Mesothelial cell of epicardium (in vitro differentiated cells): ENCODE results near the gene PTPRZ1. TPM values are rescaled to one million over a fixed set of nuclear protein-coding genes. Genes with fewer than 3 reads are reported as not detected.

Experiments
- DNase-seq, 2 experiments: peaks; one replicate each; pipeline ENCODE4 v3.0.0; 2021; ENCODE audit warnings: low spot score in 2 of 2; ENCODE audit not compliant: unreplicated experiment in 2 of 2
- H3K27ac Mint-ChIP-seq: 2 replicates; pipeline ENCODE4 v1.8.0; 2021; ENCODE audit warnings: mixed read lengths
- H3K27me3 Mint-ChIP-seq: 2 replicates; pipeline ENCODE4 v1.8.0; 2021; ENCODE audit warnings: low read depth, mixed read lengths
- H3K36me3 Mint-ChIP-seq: 2 replicates; pipeline ENCODE4 v1.8.0; 2021; ENCODE audit warnings: mixed read lengths
- H3K4me1 Mint-ChIP-seq: 2 replicates; pipeline ENCODE4 v1.8.0; 2021; ENCODE audit warnings: mixed read lengths
- H3K4me3 Mint-ChIP-seq: 2 replicates; pipeline ENCODE4 v1.8.0; 2021; ENCODE audit warnings: mild to moderate bottlenecking, moderate library complexity, mixed read lengths
- H3K9me3 Mint-ChIP-seq: 2 replicates; pipeline ENCODE4 v1.8.0; 2021; ENCODE audit warnings: mixed read lengths
- CTCF ChIP-seq: fragments of 200-600 bp; sonication (generic); IDR thresholded peaks from one replicate; pipeline ENCODE4 v1.5.0; 2021; ENCODE audit warnings: antibody characterized with exemption; ENCODE audit not compliant: unreplicated experiment
- total RNA-seq: library from RNA; stranded (reverse); gene quantifications from 3 replicates; pipeline ENCODE4 v1.2.1, GENCODE V29; 2021

Gene PTPRZ1
- total RNA-seq, 1 donor from 2014 or later: 3.4 TPM

GRCh38 chr7:121837462-121837861 is 35.5 kb upstream of the PTPRZ1 start:
- TF ChIP-seq CTCF: no peak
- H3K4me3 Mint-ChIP-seq: no peak overlapping the region
- peaks cover 2% of the 10 kb centered on the region for H3K27me3 Mint-ChIP-seq
- no peaks in the 10 kb centered on the region for H3K36me3 Mint-ChIP-seq
- DNase-seq: no peak
- no peaks in the 10 kb centered on the region for H3K4me1 Mint-ChIP-seq
- H3K27ac Mint-ChIP-seq: no peak overlapping the region
- H3K9me3 Mint-ChIP-seq: peaks cover 18% of the 10 kb centered on the region

- DNase-seq: no peak
- Mint-ChIP-seq H3K36me3 (no peaks in the 10 kb centered on the region), H3K27me3 (no peaks in the 10 kb centered on the region), H3K4me1 (no peaks in the 10 kb centered on the region), H3K27ac (no peak overlapping the region), H3K4me3 (no peak overlapping the region), H3K9me3 (peaks cover 6% of the 10 kb centered on the region)
- TF ChIP-seq CTCF: no peak
Measured at GRCh38 chr7:121847041-121847440, 25.9 kb upstream of the PTPRZ1 start.

GRCh38 chr7:121853307-121853706 is 19.7 kb upstream of the PTPRZ1 start:
- Mint-ChIP-seq H3K27me3 (no peaks in the 10 kb centered on the region), H3K4me1 (no peaks in the 10 kb centered on the region), H3K27ac (no peak overlapping the region), H3K4me3 (no peak overlapping the region), H3K9me3 (peaks cover 6% of the 10 kb centered on the region), H3K36me3 (no peaks in the 10 kb centered on the region)
- no peak for DNase-seq
- no peak for TF ChIP-seq CTCF

GRCh38 chr7:121860953-121861352 is 12.0 kb upstream of the PTPRZ1 start:
- H3K9me3 Mint-ChIP-seq: no peaks in the 10 kb centered on the region
- DNase-seq: no peak
- H3K4me1 Mint-ChIP-seq: peaks cover 11% of the 10 kb centered on the region
- H3K36me3 Mint-ChIP-seq: no peaks in the 10 kb centered on the region
- TF ChIP-seq CTCF: no peak
- no peak overlapping the region for H3K4me3 Mint-ChIP-seq
- H3K27me3 Mint-ChIP-seq: no peaks in the 10 kb centered on the region
- H3K27ac Mint-ChIP-seq: no peak overlapping the region

- Mint-ChIP-seq H3K9me3 (peaks cover 5% of the 10 kb centered on the region), H3K27ac (no peak overlapping the region), H3K36me3 (no peaks in the 10 kb centered on the region), H3K4me3 (no peak overlapping the region), H3K4me1 (peaks cover 11% of the 10 kb centered on the region), H3K27me3 (peaks cover 5% of the 10 kb centered on the region)
- no peak for DNase-seq
- no peak for TF ChIP-seq CTCF
Measured at GRCh38 chr7:121862591-121862990, 10.4 kb upstream of the PTPRZ1 start.

GRCh38 chr7:121871188-121871587 is 1.8 kb upstream of the PTPRZ1 start:
- no peaks in the 10 kb centered on the region for H3K36me3 Mint-ChIP-seq
- DNase-seq: no peak
- peaks cover 5% of the 10 kb centered on the region for H3K9me3 Mint-ChIP-seq
- no peak overlapping the region for H3K27ac Mint-ChIP-seq
- H3K4me3 Mint-ChIP-seq: no peak overlapping the region
- H3K27me3 Mint-ChIP-seq: peaks cover 63% of the 10 kb centered on the region
- TF ChIP-seq CTCF: no peak
- H3K4me1 Mint-ChIP-seq: peaks cover 16% of the 10 kb centered on the region
